SIG-M5 (cell line): ENCODE data around the gene SLC30A7.

Source experiments
- DNase-seq: peaks from one replicate; lab custom pipeline; 2025; lab: John Stamatoyannopoulos, UW

Gene SLC30A7

GRCh38 chr1:100982793-100983192 lies 86.9 kb downstream of the SLC30A7 start:
- no peak for DNase-seq

- no peak for DNase-seq
These were observed 92.2 kb downstream of the SLC30A7 start for GRCh38 chr1:100988121-100988520.

- DNase-seq = no peak
These were observed 93.6 kb downstream of the SLC30A7 start for GRCh38 chr1:100989306-100990077.

GRCh38 chr1:100995198-100995988 lies 99.5 kb downstream of the SLC30A7 start:
- no peak for DNase-seq

GRCh38 chr1:100998426-100998825 lies 102.5 kb downstream of the SLC30A7 start:
- no peak for DNase-seq

GRCh38 chr1:101000131-101000873 lies 104.4 kb downstream of the SLC30A7 start:
- no peak for DNase-seq

GRCh38 chr1:101002551-101002950 lies 106.7 kb downstream of the SLC30A7 start:
- DNase-seq = no peak

GRCh38 chr1:101003012-101003650 lies 107.2 kb downstream of the SLC30A7 start:
- no peak for DNase-seq

GRCh38 chr1:101004061-101004460 lies 108.2 kb downstream of the SLC30A7 start:
- peak; percentile 13 for DNase-seq

GRCh38 chr1:101004670-101005069 lies 108.8 kb downstream of the SLC30A7 start:
- no peak for DNase-seq

GRCh38 chr1:101005183-101005582 lies 109.3 kb downstream of the SLC30A7 start:
- no peak for DNase-seq

- no peak for DNase-seq
These were observed 110.0 kb downstream of the SLC30A7 start for GRCh38 chr1:101005871-101006270.

GRCh38 chr1:101006553-101006952 lies 110.7 kb downstream of the SLC30A7 start:
- no peak for DNase-seq

- DNase-seq = no peak
These were observed 112.4 kb downstream of the SLC30A7 start for GRCh38 chr1:101008229-101008834.

GRCh38 chr1:101013776-101014175 lies 117.9 kb downstream of the SLC30A7 start:
- no peak for DNase-seq

- DNase-seq = no peak
These were observed 121.6 kb downstream of the SLC30A7 start for GRCh38 chr1:101017448-101017847.

- no peak for DNase-seq
These were observed 126.4 kb downstream of the SLC30A7 start for GRCh38 chr1:101022294-101022693.

GRCh38 chr1:101025283-101025656 lies 129.4 kb downstream of the SLC30A7 start:
- DNase-seq = no peak

GRCh38 chr1:101025657-101026429 lies 130.0 kb downstream of the SLC30A7 start, which contains the start of gene DPH5:
TSS of gene DPH5 (minus strand) at chr1:101025784. CDS start at chr1:101025443, 341 bp downstream.
- peak; percentile 6 for DNase-seq

- no peak for DNase-seq
These were observed 130.5 kb downstream of the SLC30A7 start for GRCh38 chr1:101026430-101026788.
